GM10248 (cell line): ENCODE data around the gene TTC27.
"Not testable (repeated sequence)": the region's sequence is repeated elsewhere in the genome, so short reads cannot be mapped to it uniquely, and the experiment has no call there.

Experiments
- CTCF ChIA-PET: fragments of 300-600 bp; sonication (Branson Sonifier 250); formaldehyde crosslinking; extraction: SDS; loops from one replicate; lab custom pipeline; 2021; ENCODE audit warnings: antibody characterized with exemption; lab: Yijun Ruan, JAX
- POLR2A ChIA-PET: fragments of 350-650 bp; sonication (Branson Sonifier 250); formaldehyde crosslinking; extraction: SDS; loops from one replicate; lab custom pipeline; 2020; ENCODE audit warnings: antibody characterized with exemption; lab: Yijun Ruan, JAX
- DNase-seq: peaks from one replicate; pipeline ENCODE4 v3.0.0; 2012; ENCODE audit errors: extremely low spot score
- CTCF ChIP-seq: IDR thresholded peaks from 2 replicates; pipeline ENCODE4 v1.5.1; 2012; ENCODE audit warnings: mild to moderate bottlenecking, low read depth; ENCODE audit errors: extremely low read depth, missing control alignments, control extremely low read depth

Gene TTC27

GRCh38 chr2:32838418-32838817 lies 210.6 kb downstream of the TTC27 start:
- peak; percentile 37 for DNase-seq
- ChIA-PET POLR2A (no interaction called here), CTCF (interaction anchor here (0.8 to 2.0 kb wide), 2 partner anchors 14 to 17 kb away, joined by 3 to 6 read pairs; no protein-coding TSS in a partner anchor)
- no peak for TF ChIP-seq CTCF

DNA sequence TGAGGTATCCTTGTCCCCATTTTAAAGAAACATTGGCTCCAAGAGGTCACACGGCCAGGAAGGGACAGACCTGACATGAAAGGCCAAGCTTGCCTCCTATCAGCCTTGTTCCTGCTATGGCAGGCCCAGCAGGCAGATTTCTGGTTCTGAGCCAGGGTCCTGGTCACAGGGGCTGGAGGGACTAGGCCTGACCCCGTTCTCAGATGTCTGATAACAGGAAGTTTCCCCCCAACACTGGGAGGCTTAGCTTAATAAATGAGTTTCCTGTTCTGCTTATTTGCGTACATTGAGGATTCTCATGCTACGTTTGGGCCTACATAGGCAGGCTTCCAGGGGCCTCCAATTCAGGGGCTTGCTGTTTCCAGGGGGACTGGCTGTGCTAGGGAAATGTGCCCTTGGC lies 211.1 kb downstream of the TTC27 start:
- ChIA-PET CTCF (interaction anchor here (0.8 kb wide), 1 partner anchor 15 kb away, joined by 3 read pairs; no protein-coding TSS in a partner anchor), POLR2A (no interaction called here)
- no peak for DNase-seq
- no peak for TF ChIP-seq CTCF

- no peak for TF ChIP-seq CTCF
- ChIA-PET POLR2A (no interaction called here), CTCF (interaction anchor here (1.1 to 1.9 kb wide), 2 partner anchors 13 to 32 kb away, joined by 3 to 4 read pairs; no protein-coding TSS in a partner anchor)
- DNase-seq = no peak
Observed at GRCh38 chr2:32841931-32842898, 214.4 kb downstream of the TTC27 start.

GRCh38 chr2:32843699-32844098 lies 215.8 kb downstream of the TTC27 start:
- no peak for DNase-seq
- POLR2A ChIA-PET = no interaction called here
- CTCF ChIA-PET = interaction anchor here (1.1 to 1.9 kb wide), 2 partner anchors 11 to 31 kb away, joined by 3 to 4 read pairs; no protein-coding TSS in a partner anchor
- TF ChIP-seq CTCF = no peak

DNA sequence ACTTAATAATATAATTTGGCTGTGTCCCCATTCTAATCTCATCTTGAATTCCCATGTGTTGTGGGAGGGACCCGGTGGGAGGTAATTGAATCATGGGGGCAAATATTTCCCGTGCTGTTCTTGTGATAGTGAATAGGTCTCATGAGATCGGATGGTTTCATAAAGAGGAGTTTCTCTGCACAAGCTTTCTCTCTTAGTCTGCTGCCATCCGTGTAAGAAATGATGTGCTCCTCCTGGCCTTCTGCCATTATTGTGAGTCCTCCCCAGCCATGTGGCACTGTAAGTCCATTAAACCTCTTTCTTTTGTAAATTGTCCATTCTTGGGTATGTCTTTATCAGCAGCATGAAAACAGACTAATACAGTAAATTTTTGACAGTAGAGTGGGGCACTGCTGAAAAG lies 216.4 kb downstream of the TTC27 start:
- ChIA-PET POLR2A (no interaction called here), CTCF (interaction anchor here (1.9 kb wide), 1 partner anchor 30 kb away, joined by 4 read pairs; no protein-coding TSS in a partner anchor)
- TF ChIP-seq CTCF = no peak
- no peak for DNase-seq

DNA sequence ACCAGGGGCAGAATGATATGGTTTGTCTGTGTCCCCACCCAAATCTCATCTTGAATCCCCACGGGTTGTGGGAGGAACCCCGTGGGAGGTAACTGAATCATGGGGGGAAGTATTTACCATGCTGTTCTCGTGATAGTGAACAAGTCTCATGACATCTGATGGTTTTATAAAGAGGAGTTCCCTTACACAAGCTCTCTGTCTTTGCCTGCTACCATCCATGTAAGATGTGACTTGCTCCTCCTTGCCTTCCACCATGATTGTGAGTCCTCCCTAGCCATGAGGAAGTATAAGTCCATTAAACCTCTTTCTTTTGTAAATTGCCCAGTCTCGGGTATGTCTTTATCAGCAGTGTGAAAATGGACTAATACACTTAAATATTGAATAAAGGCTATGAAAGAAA lies 218.4 kb downstream of the TTC27 start:
- CTCF ChIA-PET, POLR2A ChIA-PET, DNase-seq: not testable (repeated sequence)

DNA sequence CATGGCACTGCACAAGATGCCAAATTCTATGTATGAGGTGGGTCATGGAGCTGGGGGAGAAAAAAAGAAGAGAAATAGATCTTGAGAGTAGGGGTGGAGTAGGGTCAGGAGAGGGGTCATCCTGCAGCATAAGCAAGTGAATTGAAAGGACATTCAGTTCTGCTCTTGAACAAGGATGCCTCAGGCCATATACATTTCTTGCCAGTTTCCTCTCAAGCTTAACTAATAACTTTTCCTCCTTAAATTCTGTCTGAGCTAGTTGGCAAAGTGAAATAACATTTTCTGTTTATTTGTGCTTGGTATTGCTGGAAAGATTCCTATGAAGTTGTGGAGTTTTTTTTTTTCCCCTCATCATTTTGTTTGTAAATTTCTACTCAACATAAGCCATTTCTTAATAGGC lies 219.9 kb downstream of the TTC27 start:
- POLR2A ChIA-PET = no interaction called here
- no peak for DNase-seq
- CTCF ChIA-PET = no interaction called here
- TF ChIP-seq CTCF = no peak
